Right renal cortex interstitium (tissue), 3 donors: Measurements from ENCODE around the gene AGXT. TPM values are rescaled to one million over a fixed set of nuclear protein-coding genes. Genes with fewer than 3 reads are reported as not detected.

ENCODE experiments used
- DNase-seq, 3 donors: peaks; one replicate each; pipeline ENCODE4 v3.0.0-alpha.2; 2013; ENCODE audit warnings: low read depth in 3 of 3, low spot score in 2 of 3
- polyA plus RNA-seq, 3 donors: library from polyadenylated mRNA; unstranded; fragments of 120-200 nt; gene quantifications; one replicate each; pipeline ENCODE4 v1.2.1, GENCODE V29; 2013; ENCODE audit not compliant: insufficient read length in 3 of 3

AGXT gene
- polyA plus RNA-seq, 3 donors: 0.04 to 0.15 TPM; not detected in 1

DNA sequence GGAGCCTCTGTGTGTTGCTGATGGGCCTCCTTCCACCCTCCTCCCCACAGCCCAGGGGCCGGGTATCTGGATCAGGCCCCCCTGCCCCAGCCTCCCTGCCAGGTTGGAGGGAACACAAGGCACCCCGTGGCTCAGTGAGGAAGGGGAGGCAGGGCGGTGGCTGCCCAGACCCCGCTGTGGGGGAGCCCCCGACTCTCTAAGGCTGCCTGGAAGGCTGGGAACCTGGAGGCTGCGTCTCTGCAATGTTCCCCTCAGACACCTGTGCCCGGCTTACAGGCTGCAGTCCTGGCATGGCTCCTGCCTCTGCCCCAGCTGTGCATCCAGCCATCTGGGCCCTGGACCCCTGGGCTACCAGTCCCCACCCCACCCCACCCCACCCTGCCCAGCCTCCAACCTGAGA lies 27.8 kb downstream of the AGXT start:
- no peak for DNase-seq

DNA sequence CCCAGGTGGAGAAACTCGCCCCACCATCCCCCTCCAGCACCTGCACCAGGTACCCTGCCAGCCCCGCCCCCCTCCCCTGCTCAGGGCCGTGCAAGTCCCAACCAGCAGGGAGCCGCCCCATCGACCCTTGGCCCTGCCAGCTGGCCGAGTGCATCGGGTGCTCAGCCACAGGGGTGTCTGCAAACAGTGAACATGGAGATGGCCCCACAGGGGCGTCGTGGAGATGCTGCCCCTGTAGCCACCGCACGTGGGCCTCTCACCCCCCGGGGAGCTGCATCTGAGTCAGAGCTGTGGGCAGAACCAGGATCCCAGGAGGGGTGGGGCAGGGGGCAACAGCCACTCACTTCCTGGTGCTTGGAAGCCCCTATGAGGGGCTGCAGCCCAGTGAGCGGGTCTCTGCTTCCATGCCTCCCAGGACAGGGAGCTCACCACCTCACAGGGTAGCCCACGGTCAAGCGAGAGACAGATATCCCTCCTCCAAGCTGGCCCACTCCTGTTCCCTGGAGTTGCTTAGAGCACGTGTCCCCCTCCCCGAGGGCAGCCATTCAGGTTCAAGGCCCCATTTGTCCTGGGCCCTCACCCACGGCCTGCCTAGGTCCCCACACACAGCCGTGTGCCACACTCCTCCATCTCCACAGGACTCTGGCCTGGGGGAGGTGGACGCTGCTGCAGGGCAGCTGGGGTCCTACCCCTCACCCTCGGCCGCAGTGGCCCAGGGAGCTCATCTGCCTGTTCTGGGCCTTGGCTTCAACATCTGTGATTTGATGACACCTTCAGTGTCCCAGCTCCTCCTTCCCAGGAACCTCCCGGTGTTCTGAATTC lies 28.5 kb downstream of the AGXT start:
- DNase-seq: no peak

DNA sequence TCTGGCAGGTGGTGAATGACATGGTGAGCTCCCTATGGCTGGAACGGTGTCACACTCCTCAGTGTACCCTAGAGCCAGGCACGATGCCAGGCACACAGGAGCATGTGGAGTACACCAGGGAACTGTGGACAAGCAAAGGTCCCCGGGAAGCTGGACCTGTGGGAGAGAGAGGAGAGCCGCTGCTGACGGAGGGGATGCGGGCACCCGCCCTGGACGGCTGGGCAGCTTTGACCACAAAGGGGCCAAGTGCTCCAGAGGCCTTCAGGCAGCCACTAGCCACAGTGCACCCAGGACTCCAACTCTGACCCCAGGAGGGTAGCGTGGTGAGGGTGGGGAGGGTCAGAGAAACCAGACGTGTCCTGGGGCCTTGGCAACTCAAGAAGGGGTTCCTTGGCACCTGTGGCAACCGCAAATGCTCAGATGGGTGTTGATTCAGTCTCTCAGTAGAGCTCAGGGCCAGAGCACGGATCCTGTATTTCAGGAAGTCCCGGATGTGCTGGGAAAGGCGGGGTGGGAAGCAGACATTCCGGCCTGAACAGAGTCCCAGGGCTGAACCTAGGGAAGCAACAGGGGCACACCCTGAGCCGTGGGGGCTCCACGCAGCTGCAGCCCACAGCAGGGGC lies 29.6 kb downstream of the AGXT start:
- DNase-seq: no peak

DNA sequence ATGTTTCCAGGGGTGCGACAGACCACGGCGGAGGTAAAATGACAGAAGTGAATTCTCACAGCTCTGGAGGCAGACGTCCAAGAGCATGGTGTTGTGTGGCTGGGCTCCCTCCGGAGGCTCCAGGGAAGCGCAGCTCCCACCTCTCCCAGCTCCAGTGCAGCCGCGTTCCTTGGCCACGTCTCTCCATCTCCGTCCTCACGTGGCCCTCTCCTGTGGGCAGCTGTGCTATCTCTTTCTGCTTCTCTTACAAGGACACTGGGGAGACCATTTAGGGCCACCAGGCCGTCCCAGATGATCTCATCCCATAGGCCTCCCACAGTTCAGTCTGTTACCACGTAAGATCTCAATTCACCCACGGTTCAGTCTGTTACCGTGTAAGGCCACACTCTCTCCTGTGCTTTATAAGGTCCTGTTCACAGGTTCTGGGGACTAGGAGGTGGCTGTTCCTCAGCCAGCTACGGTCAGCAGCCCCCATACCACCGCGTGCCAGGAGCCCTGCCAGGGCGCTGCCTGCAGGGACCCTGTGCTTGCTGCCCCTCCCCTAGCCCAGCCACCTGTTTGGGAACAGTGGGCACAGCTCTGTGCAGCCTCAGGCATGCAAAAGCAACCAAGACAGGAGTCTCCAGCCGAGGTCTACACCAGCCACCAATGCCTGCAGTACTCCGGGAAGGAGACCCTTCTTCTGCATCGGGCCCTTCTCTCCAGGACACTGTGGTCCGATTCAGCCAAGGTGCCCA lies 30.3 kb downstream of the AGXT start:
- no peak for DNase-seq

DNA sequence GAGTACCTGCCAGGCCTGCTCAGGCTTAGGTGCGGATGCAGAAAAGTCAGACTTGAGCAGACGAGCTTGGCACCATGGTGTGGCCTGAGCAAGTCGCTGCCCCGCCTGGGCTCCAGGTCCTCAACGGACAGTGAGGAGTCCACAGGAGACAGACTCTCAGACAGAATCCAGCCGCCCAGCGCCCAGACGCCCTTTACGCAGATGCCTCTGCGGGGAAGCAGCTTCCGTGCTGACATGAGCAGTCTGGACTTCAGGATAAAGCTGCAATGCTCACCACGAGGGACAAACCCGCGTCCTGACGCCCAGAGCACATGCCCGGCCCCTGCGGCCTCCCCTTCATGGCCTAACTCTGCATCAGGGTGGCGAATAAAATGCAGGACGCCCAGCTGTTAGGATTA lies 30.8 kb downstream of the AGXT start:
- no peak for DNase-seq

DNA sequence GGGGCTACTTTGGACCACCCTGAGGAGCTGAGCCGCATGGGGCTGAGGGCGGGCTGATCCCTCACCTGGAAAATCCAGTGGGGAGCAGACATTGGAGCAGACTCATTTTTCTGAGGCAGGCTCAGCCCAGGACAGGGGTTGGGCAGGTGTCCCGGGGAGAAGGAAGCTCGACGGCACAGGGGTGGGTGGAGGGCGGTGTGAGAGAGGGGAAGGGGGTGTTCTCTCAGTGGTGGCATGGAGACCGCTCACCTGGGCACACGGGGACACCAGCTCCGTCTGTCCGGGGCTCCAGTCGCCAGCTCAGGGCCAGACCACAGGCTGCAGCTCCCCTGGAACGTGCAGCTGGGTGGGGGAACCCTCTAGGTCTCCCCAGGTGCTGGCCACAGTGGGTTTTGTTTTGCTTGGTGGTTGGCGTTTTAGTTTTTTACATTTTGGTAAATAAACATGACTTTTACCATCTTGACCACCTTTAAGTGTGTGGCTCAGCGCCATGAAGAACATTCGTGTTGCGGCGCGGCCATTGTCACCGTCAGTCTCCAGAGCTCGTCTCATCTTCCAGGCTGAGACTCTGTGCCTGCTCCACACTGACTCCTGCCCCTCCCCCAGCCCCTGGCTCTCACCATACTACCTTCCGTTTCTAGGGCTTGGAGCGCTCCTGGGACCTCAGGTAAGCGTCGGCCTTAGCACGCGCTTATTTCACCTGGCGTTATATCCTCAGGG lies 31.7 kb downstream of the AGXT start:
- no peak for DNase-seq

DNA sequence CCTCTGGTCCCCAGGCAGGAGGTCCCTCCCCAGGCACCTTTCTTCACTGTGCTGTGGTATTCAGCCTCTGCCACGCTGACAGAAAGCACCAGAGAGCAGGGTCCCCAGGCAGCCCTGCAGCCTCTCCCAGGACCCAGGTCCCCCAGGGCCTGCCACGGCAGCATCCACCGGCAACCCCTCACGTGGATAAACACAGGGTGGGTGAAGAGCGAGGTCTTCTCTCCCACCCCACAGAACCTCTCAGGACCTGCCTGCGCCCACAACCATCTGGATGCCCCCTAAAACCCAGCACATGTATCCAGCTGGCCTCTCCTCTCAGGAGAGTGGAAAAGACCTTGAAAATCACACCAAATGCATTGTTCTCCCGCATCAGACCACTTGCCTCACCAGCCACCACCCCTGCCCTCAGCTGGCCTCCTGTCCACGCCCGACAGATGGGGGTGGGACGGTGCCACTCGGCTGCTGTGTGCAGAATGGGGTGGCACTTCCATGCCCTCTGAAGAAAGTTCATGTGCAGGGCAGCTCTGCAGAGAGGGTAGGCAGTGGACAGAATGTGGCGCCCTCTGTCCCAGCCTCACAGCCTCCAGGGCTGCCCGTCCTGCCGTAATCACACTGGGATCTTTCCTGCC lies 33.5 kb downstream of the AGXT start:
- no peak for DNase-seq

DNA sequence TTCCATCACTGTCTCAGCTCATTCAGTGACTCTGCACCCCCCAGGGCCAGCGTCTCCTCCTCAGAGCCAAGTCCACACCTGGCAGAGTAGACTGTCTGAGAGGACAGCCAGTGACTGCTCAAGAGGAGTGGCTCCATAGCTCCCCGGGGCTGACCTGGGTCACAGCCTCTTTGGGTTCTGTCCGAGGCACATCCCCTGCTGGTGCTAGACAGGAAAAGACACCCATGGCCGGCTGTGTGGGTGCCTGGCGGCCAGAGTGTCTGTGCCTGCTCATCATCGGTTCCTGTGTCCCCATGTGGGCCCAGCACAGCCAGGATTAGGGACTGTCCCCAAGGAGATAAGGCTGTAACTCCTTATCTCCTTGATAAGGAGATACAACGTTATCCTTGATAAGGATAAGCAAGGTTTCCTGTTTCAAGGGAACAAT lies 34.0 kb downstream of the AGXT start:
- DNase-seq: no peak

DNA sequence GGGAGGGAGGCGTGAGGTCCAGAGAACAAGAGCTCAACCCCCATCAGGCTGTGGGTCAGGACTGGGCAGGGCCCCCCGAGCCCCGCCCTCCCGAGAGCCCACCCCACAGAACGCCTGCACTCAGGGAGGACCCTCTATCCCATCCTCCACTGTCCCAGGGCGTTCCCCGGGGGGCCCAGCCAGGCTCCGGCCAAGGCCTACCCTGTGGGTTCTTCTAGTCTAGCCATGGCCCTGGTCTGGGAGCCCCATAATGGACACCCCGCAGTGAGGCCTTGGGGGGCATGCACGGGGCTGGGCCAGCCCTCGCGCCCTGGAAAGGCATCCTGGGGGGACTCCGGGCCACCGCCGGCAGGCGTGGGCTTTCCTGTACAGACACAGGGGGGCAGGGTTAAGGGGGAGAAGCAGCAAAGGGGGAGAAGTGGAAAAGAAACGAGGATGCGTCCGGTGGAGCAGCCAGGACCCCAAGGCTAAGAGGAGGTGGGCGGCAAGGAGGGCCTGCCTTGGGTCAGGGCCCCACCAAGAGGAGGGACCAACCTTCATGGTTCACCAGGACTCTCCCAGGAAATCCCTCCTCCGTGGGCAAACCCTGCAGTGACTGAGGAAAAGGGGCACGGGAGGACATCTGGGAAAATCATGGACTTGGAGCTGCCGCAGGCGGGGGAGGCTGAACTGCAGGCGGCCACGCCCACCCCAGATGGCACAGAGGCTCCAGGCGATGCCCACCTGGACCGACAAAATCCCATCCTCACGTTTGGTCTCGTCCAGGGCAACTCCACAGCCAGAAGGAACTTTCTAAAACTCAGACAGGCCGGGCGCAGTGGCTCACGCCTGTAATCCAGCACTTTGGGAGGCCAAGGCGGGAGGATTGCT lies 34.8 kb downstream of the AGXT start:
- DNase-seq: no peak

DNA sequence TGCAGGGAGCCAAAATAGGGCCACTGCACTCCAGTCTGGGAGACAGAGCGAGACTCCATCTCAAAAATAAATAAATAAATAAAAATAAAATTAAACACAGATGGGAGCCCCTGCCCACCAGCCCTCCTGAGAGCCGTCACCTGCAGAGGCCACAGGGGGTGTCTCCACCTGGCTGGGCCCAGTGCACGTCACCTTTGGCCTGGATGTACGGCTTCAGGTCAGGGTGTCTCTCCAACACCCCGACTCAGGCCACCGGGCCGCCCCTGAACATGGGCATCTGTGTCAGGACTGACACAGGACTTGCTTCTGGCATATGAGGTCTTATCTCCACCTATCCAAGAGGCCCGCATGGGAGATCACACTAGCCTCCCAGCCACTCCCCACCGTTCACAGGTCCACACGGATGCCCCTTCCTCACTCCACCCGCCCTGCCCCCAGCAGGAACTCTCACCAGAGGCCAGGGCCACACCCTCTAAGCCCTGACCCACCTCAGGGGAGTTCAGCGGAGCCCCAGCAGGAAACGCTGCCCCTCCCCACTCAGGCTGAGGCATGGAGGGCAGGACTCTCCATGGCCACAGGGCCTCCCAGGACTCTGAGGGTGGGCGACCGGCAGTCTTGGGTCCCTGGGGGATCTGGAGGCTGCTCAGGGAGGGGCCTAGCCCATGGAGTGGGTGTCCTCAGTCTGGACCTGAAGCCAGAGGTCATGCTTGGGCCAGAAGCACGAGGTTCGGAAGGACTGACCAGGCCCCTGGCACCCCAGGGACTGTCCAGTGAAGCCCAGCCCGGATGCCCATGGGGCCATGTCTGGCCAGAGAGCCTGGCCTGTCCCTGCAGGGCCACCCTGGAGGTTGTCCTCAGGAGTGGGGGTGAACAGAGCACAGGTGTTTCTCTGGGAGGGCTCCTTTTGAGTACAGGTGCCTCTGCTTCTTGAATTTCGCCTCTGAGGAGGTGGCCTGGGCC lies 35.9 kb downstream of the AGXT start:
- no peak for DNase-seq

DNA sequence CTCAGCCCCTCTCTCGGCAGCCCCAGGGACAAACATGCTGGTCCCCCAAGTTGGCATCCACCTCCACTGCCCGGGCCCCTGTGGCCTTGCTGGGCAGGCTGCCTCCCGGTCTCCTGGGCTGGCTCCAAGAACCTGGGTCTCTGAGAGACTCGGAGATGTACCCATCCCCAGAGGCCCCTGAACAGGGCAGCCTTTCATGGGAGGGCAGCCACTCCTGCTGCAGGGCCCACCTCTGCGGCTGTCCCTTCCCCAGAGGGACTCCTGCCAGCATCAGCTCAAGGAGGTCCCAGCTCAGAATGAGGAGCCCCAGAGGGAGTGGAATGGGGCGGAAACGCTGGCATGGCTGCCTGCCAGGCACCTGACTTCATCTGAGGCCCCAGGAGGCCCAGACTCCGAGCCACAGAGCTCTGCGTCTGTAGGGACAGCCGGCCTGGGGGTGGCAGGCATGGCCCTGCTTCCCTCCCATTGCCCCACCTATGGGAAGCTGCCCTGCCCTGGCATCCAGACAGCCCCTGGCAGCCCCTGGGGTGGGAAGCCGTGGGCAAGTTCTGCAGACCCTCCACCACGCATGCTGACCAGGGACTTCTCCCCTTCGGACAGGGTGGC lies 36.7 kb downstream of the AGXT start:
- DNase-seq: no peak

DNA sequence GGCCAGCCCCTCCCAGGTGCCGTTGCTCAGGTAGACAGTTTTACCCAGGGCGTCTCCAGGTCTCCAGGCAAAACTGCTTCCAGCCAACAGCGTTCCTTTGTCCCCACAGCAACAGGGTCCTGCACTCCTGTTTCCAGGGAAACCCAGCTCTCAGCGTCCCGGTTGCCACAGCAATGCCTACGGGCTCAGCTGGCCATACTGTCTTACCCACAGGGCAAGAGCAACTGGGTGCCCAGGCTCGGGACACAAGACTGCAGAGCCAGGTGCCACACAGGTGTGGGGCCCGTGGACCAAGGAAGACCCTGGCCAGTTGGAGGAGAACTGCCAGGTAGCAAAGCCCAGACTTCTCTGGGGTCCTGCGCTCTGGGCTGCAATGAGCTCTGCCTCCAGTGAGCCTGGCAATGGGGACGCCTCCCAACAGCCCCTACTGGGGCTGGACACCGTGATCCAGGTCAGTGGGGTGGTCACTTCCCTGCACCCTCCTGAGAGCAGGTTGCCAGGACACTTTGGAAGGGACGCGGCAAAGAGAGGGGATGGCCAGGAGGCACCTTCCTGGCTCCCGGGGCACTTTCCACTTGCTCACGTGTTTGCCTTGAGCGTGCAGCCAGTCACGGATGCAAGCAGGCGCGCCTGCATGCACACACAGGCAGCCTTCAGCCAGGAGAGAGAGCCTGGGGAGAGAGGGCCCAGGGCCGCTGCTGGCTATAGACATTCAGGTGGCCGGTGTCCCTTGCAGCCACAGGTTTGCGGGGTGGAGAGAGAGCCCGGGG lies 37.7 kb downstream of the AGXT start, which contains the start of gene CROCC2:
Gene CROCC2, plus strand, starts transcription at position 196 of the 770 bp plus-strand sequence. Its CDS starts 178 bp downstream, at position 374.
- DNase-seq: no peak

DNA sequence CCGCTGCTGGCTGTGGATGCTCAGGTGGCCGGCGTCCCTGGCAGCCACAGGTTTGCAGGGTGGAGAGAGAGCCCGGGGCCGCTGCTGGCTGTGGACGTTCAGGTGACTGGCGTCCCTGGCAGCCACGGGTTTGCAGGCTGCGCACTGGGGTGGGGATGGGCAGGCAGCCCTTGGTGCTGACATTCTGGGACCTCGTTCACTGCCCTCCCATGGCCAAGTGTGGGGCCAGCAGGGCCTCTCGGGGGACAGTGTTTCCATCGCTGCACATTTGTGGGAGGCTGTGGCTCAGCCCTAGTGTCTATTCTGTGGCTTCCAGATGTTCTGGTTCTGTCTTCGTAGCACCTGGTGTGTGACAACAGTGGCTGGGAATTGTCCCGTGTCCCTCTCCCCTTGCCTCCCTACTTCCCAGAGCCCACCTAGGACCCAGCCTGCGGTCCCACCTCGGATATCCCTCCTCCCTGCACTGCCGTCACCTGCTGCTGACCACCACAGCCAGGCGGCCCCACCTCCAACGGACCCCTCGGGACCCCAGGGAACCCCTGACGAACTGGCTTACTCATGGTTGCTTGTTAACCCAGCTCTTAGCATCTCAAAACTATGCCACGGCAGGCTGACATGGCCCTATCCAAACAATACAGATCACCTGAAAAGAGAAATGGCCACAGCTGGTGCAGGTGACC lies 38.4 kb downstream of the AGXT start:
- no peak for DNase-seq

DNA sequence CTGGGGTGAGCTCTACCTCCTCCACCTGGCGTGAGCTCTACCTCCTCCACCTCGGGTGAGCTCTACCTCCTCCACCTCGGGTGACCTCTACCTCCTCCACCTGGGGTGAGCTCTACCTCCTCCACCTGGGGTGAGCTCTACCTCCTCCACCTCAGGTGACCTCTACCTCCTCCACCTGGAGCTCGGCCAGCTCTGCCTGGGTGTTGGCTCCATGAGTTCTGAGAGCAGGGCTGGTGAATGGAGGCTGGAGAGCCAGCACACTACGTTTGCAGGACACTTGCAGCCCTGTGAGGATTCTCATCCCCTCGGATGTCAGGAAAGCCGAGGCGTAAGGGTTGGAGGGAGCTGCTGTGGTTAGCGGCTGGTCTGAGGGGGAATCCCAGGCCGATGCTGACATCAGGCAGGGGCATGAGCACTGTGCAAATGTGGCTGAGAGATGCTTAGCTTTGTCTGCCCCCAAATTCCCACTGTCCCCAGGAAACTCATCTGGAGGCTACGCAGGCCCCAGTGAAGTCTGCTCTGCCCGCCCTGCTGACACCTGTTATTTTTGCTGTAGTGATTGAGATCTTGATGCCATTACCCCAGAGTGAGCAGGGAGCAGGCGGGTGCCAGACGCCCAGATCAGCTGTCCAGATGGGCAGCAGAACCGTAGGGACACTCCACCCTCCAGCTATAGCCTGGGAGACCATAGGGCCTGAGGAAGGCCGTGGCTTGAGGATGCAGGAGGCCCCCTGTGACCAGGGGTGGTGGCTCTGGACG lies 40.8 kb downstream of the AGXT start:
- no peak for DNase-seq

DNA sequence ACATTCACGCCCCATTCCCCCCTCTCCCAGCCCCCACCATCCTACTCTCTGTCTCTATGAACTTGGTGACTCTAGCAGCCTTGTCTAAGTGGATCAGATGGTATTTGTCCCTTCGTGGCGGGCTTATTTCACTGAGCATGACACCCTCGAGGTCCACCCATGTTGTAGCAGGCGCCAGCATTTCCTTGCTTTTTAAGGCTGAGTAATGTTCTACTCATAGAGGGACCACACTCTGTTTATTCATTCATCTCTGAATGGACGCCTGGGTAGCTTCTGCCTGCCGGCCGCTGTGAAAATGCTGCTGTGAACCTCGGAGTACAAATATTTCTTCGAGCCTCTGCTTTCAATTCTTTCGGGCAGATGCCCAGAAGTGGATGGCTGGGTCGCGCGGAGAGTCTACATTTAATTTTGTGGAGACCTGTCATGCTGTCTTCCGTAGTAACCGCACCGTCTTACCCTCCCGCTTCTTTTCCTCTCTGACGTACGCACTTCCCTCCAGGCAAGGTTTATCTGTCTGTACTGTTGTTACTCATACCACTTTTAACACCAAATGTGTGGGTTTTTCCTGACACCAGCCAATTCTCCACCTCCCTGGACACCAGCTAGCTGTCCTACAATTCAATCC lies 43.1 kb downstream of the AGXT start:
- no peak for DNase-seq
